AG09309 (cell line): Measurements from ENCODE around the gene CAPN8.

Experiments used
- DNase-seq: peaks from one replicate; pipeline ENCODE4 v3.0.0-alpha.2; 2010; ENCODE audit warnings: low read depth
- H3K4me3 ChIP-seq: 2 replicates; pipeline ENCODE4 v1.5.1; 2011; ENCODE audit warnings: mild to moderate bottlenecking, low read depth, low read length, moderate library complexity; ENCODE audit not compliant: control insufficient read depth
- CTCF ChIP-seq: IDR thresholded peaks from 2 replicates; pipeline ENCODE4 v1.5.1; 2011; ENCODE audit warnings: mild to moderate bottlenecking, low read depth, low read length, inconsistent platforms; ENCODE audit not compliant: insufficient read depth, control insufficient read depth; ENCODE audit errors: missing control alignments

CAPN8 gene

GRCh38 chr1:223665592-223666312 lies at the start of gene CAPN8:
CAPN8 (minus strand) TSS chr1:223665701; CDS start chr1:223665646, 55 bp downstream.
- TF ChIP-seq CTCF = no peak
- no peak for DNase-seq
- no peak within 1 kb of the TSS for H3K4me3 ChIP-seq

GRCh38 chr1:223714849-223715603 lies 49.5 kb upstream of the CAPN8 start:
- H3K4me3 ChIP-seq = peak overlapping the region; percentile 17
- TF ChIP-seq CTCF = peak; percentile 13
- peak; percentile 75 for DNase-seq

- no peak for DNase-seq
- H3K4me3 ChIP-seq = peak overlapping the region; percentile 84
- no peak for TF ChIP-seq CTCF
These were observed 48.9 kb upstream of the CAPN8 start for GRCh38 chr1:223714421-223714724.

- no peak for TF ChIP-seq CTCF
- peak overlapping the region; percentile 84 for H3K4me3 ChIP-seq
- no peak for DNase-seq
These were observed 48.3 kb upstream of the CAPN8 start for GRCh38 chr1:223713546-223714420.

GRCh38 chr1:223712850-223713474 lies 47.5 kb upstream of the CAPN8 start:
- peak overlapping the region; percentile 84 for H3K4me3 ChIP-seq
- no peak for TF ChIP-seq CTCF
- DNase-seq = no peak
